ENCODE data around the gene WDR13.
"Not testable (repeated sequence)": the region's sequence is repeated elsewhere in the genome, so short reads cannot be mapped to it uniquely, and the experiment has no call there.

WDR13 gene

GRCh38 chrX:48597353-48598264 is at the start of gene WDR13:
TSS of gene WDR13 (plus strand) at chrX:48597492. CDS start at chrX:48597997, 505 bp downstream.
- peak; percentile 75 to 86 for DNase-seq (ENCODE audit: low read depth in 2 of 2)

- DNase-seq (ENCODE audit: low read depth in 2 of 2) = no peak
Measured at GRCh38 chrX:48548871-48549270, 48.4 kb upstream of the WDR13 start.

GRCh38 chrX:48555731-48556325 is 41.5 kb upstream of the WDR13 start:
- DNase-seq (ENCODE audit: low read depth in 2 of 2) = not testable (repeated sequence)

GRCh38 chrX:48558271-48558670 is 39.0 kb upstream of the WDR13 start:
- DNase-seq (ENCODE audit: low read depth in 2 of 2) = no peak

GRCh38 chrX:48559636-48560035 is 37.7 kb upstream of the WDR13 start:
- no peak for DNase-seq (ENCODE audit: low read depth in 2 of 2)

GRCh38 chrX:48560056-48560455 is 37.2 kb upstream of the WDR13 start:
- DNase-seq (ENCODE audit: low read depth in 2 of 2) = no peak

- DNase-seq (ENCODE audit: low read depth in 2 of 2) = no peak
Measured at GRCh38 chrX:48560681-48561080, 36.6 kb upstream of the WDR13 start.

GRCh38 chrX:48569958-48570357 is 27.3 kb upstream of the WDR13 start:
- no peak for DNase-seq (ENCODE audit: low read depth in 2 of 2)

GRCh38 chrX:48573690-48574269 is 23.5 kb upstream of the WDR13 start:
- no peak for DNase-seq (ENCODE audit: low read depth in 2 of 2)

- DNase-seq (ENCODE audit: low read depth in 2 of 2) = peak; percentile 81 to 83
Measured at GRCh38 chrX:48574270-48575266, 22.7 kb upstream of the WDR13 start, which contains the start of gene RBM3. TSS of gene RBM3 (plus strand) at chrX:48574484. CDS start at chrX:48575181, 697 bp downstream.

GRCh38 chrX:48575642-48576041 is 21.6 kb upstream of the WDR13 start:
- DNase-seq (ENCODE audit: low read depth in 2 of 2) = no peak

GRCh38 chrX:48576108-48576507 is 21.2 kb upstream of the WDR13 start:
- no peak for DNase-seq (ENCODE audit: low read depth in 2 of 2)

GRCh38 chrX:48578661-48579128 is 18.6 kb upstream of the WDR13 start:
- no peak for DNase-seq (ENCODE audit: low read depth in 2 of 2)

- DNase-seq (ENCODE audit: low read depth in 2 of 2) = no peak
Measured at GRCh38 chrX:48579259-48579658, 18.0 kb upstream of the WDR13 start.

GRCh38 chrX:48580662-48581061 is 16.6 kb upstream of the WDR13 start:
- no peak for DNase-seq (ENCODE audit: low read depth in 2 of 2)

- DNase-seq (ENCODE audit: low read depth in 2 of 2) = no peak
Measured at GRCh38 chrX:48584698-48585097, 12.6 kb upstream of the WDR13 start.

- no peak for DNase-seq (ENCODE audit: low read depth in 2 of 2)
Measured at GRCh38 chrX:48589482-48590162, 7.7 kb upstream of the WDR13 start.

- no peak for DNase-seq (ENCODE audit: low read depth in 2 of 2)
Measured at GRCh38 chrX:48590203-48591103, 6.8 kb upstream of the WDR13 start.

GRCh38 chrX:48591255-48591791 is 6.0 kb upstream of the WDR13 start:
- DNase-seq (ENCODE audit: low read depth in 2 of 2) = no peak

Data from stimulated activated CD8-positive, alpha-beta memory T cell treated with anti-CD3 and anti-CD28 coated beads, Interleukin-2, amount 100 ng/mL, for 48 hours (primary cell).